HG03558 (cell line): Measurements from ENCODE around the gene KL.

Source experiments
- ATAC-seq: cut with Tn5 transposase; IDR thresholded peaks from one replicate; pipeline ENCODE4 v1.9.1; 2021; ENCODE audit warnings: moderate number of reproducible peaks; ENCODE audit not compliant: unreplicated experiment; ENCODE audit errors: extremely low read depth

KL gene

GRCh38 chr13:33003458-33004019 is 12.7 kb upstream of the KL start:
- no peak for ATAC-seq

- ATAC-seq: no peak
These were observed 11.7 kb upstream of the KL start for GRCh38 chr13:33004511-33004910.

GRCh38 chr13:33006134-33006533 is 10.1 kb upstream of the KL start:
- no peak for ATAC-seq

GRCh38 chr13:33006638-33007037 is 9.6 kb upstream of the KL start:
- no peak for ATAC-seq

GRCh38 chr13:33007237-33007636 is 9.0 kb upstream of the KL start:
- no peak for ATAC-seq

- no peak for ATAC-seq
These were observed 8.3 kb upstream of the KL start for GRCh38 chr13:33007950-33008349.

GRCh38 chr13:33008946-33009722 is 7.1 kb upstream of the KL start:
- no peak for ATAC-seq

GRCh38 chr13:33011828-33012470 is 4.3 kb upstream of the KL start:
- no peak for ATAC-seq

GRCh38 chr13:33014291-33014690 is 1.9 kb upstream of the KL start:
- no peak for ATAC-seq

- no peak for ATAC-seq
These were observed 968 bp upstream of the KL start for GRCh38 chr13:33015241-33015668.

- no peak for ATAC-seq
These were observed 366 bp upstream of the KL start for GRCh38 chr13:33015791-33016323.

GRCh38 chr13:33017323-33017929 is 1.2 kb downstream of the KL start:
- ATAC-seq: peak; percentile 53

- no peak for ATAC-seq
These were observed 2.7 kb downstream of the KL start for GRCh38 chr13:33018886-33019285.

- ATAC-seq: no peak
These were observed 6.8 kb downstream of the KL start for GRCh38 chr13:33022986-33023385.

- ATAC-seq: no peak
These were observed 9.1 kb downstream of the KL start for GRCh38 chr13:33025220-33025744.

GRCh38 chr13:33026489-33027152 is 10.4 kb downstream of the KL start:
- ATAC-seq: no peak

- ATAC-seq: no peak
These were observed 12.4 kb downstream of the KL start for GRCh38 chr13:33028620-33029019.

GRCh38 chr13:33031277-33031676 is 15.1 kb downstream of the KL start:
- no peak for ATAC-seq

GRCh38 chr13:33032037-33032625 is 15.9 kb downstream of the KL start:
- no peak for ATAC-seq
